ENCODE results near the gene UBE2Q2.

Gene UBE2Q2

GRCh38 chr15:75840659-75841058 lies 2.6 kb upstream of the UBE2Q2 start:
- H3K27ac ChIP-seq = no peak overlapping the region

GRCh38 chr15:75841626-75842025 lies 1.6 kb upstream of the UBE2Q2 start:
- Histone ChIP-seq H3K9me3 (ENCODE audit: control insufficient read depth, low read length) (no peaks in the 10 kb centered on the region), H3K4me3 (ENCODE audit: low read depth, low read length) (no peak overlapping the region)

More at GRCh38 chr15:75840659-75841058, 2.6 kb upstream of the UBE2Q2 start:
- no peak overlapping the region for H3K4me3 ChIP-seq (ENCODE audit: low read depth, low read length)
- no peaks in the 10 kb centered on the region for H3K4me1 ChIP-seq
- H3K9ac ChIP-seq = no peak overlapping the region
- H3K27me3 ChIP-seq (ENCODE audit: control insufficient read depth, insufficient read depth, low read length) = no peaks in the 10 kb centered on the region
- TF ChIP-seq, protein P1, sequence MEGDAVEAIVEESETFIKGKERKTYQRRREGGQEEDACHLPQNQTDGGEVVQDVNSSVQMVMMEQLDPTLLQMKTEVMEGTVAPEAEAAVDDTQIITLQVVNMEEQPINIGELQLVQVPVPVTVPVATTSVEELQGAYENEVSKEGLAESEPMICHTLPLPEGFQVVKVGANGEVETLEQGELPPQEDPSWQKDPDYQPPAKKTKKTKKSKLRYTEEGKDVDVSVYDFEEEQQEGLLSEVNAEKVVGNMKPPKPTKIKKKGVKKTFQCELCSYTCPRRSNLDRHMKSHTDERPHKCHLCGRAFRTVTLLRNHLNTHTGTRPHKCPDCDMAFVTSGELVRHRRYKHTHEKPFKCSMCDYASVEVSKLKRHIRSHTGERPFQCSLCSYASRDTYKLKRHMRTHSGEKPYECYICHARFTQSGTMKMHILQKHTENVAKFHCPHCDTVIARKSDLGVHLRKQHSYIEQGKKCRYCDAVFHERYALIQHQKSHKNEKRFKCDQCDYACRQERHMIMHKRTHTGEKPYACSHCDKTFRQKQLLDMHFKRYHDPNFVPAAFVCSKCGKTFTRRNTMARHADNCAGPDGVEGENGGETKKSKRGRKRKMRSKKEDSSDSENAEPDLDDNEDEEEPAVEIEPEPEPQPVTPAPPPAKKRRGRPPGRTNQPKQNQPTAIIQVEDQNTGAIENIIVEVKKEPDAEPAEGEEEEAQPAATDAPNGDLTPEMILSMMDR (IDR thresholded peaks at IDR 0.05) = no peak
- H2AFZ ChIP-seq = no peak overlapping the region
- H3K4me2 ChIP-seq (ENCODE audit: low read length) = no peak overlapping the region
- H3K79me2 ChIP-seq = no peaks in the 10 kb centered on the region
- no peaks in the 10 kb centered on the region for H3K9me3 ChIP-seq (ENCODE audit: control insufficient read depth, low read length)
- no peaks in the 10 kb centered on the region for H3K36me3 ChIP-seq (ENCODE audit: control insufficient read depth, insufficient read depth, low read length)

GRCh38 chr15:75843678-75844581 lies 683 bp downstream of the UBE2Q2 start:
- peak overlapping the region; percentile 81 for H3K27ac ChIP-seq
- no peaks in the 10 kb centered on the region for H3K4me1 ChIP-seq
- H3K79me2 ChIP-seq = peaks cover 4% of the 10 kb centered on the region
- peak overlapping the region; percentile 67 for H3K9ac ChIP-seq
- H3K4me3 ChIP-seq (ENCODE audit: low read depth, low read length) = peak overlapping the region; percentile 77
- H3K27me3 ChIP-seq (ENCODE audit: control insufficient read depth, insufficient read depth, low read length) = no peaks in the 10 kb centered on the region
- H2AFZ ChIP-seq = peak overlapping the region; percentile 95
- TF ChIP-seq, protein P1 (IDR thresholded peaks at IDR 0.05) = no peak
- H3K36me3 ChIP-seq (ENCODE audit: control insufficient read depth, insufficient read depth, low read length) = no peaks in the 10 kb centered on the region
- no peaks in the 10 kb centered on the region for H3K9me3 ChIP-seq (ENCODE audit: control insufficient read depth, low read length)
- peak overlapping the region; percentile 94 for H3K4me2 ChIP-seq (ENCODE audit: low read length)

More at GRCh38 chr15:75841626-75842025, 1.6 kb upstream of the UBE2Q2 start:
- TF ChIP-seq, protein P1 (IDR thresholded peaks at IDR 0.05) = no peak
- Histone ChIP-seq H3K36me3 (ENCODE audit: control insufficient read depth, insufficient read depth, low read length) (no peaks in the 10 kb centered on the region), H3K27ac (no peak overlapping the region), H3K4me1 (no peaks in the 10 kb centered on the region), H3K79me2 (peaks cover 2% of the 10 kb centered on the region), H2AFZ (no peak overlapping the region), H3K9ac (no peak overlapping the region), H3K27me3 (ENCODE audit: control insufficient read depth, insufficient read depth, low read length) (no peaks in the 10 kb centered on the region), H3K4me2 (ENCODE audit: low read length) (no peak overlapping the region)

DNA sequence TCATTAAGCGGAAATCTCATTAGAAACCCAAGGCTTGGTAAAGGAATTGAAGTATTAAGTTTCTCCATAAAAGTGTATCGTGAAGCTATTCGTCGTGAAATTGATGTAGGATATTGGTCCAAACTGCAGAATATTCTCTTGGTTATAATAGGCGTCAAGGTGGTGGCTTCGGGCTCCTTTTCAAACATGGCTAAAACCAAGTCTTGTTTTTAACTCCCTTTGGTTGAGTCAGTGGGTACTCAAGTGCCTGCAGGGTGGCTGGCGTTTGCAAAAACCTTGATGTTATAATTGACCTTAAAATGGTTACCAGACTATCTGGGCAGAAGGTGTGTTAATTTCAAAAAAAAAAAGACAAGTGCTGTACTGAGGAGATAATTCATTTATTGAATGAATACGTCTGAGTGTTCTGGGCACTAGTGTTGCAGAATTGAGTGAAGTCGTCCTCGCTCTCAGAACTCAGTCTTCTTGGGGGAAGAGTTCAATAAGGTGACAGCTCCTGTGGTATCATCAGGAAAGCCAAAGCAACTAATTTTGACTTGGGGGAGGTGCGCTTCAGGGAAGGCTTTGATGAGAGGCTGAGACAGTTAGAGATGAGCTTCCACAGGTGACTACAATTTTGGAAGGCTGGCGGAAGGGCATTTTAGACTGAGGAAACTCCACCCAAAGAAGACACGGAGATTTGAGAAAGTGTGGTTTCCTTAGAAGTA lies 1.5 kb downstream of the UBE2Q2 start:
- peak overlapping the region; percentile 94 for H3K4me2 ChIP-seq (ENCODE audit: low read length)
- H3K36me3 ChIP-seq (ENCODE audit: control insufficient read depth, insufficient read depth, low read length) = no peaks in the 10 kb centered on the region
- TF ChIP-seq, protein P1 (IDR thresholded peaks at IDR 0.05) = no peak
- H3K9ac ChIP-seq = no peak overlapping the region
- H3K4me3 ChIP-seq (ENCODE audit: low read depth, low read length) = peak overlapping the region; percentile 77
- H3K79me2 ChIP-seq = peaks cover 10% of the 10 kb centered on the region
- no peaks in the 10 kb centered on the region for H3K9me3 ChIP-seq (ENCODE audit: control insufficient read depth, low read length)
- no peaks in the 10 kb centered on the region for H3K27me3 ChIP-seq (ENCODE audit: control insufficient read depth, insufficient read depth, low read length)
- peak overlapping the region; percentile 95 for H2AFZ ChIP-seq
- no peaks in the 10 kb centered on the region for H3K4me1 ChIP-seq
- H3K27ac ChIP-seq = no peak overlapping the region
